HAP-1 (cell line): ENCODE measurements around the gene IRAG1.
"Not testable (repeated sequence)": the region's sequence is repeated elsewhere in the genome, so short reads cannot be mapped to it uniquely, and the experiment has no call there.

Source experiments
- DNase-seq, 2 experiments: peaks; one replicate each; pipeline ENCODE4 v3.0.0-alpha.2; 2016 to 2020; ENCODE audit warnings: low spot score in 2 of 2
- H3K27me3 ChIP-seq: fragments of 250-450 bp; sonication (Bioruptor Pico); 2 replicates; pipeline ENCODE4 v1.5.1; 2020; ENCODE audit warnings: low read depth, mild to moderate bottlenecking, moderate library complexity
- H3K36me3 ChIP-seq: fragments of 250-450 bp; sonication (Bioruptor Pico); replicated peaks from 2 replicates; pipeline ENCODE4 v1.5.1; 2020; ENCODE audit warnings: mild to moderate bottlenecking
- H3K4me1 ChIP-seq: fragments of 250-450 bp; sonication (Bioruptor Pico); 2 replicates; pipeline ENCODE4 v1.5.1; 2020; ENCODE audit warnings: mild to moderate bottlenecking
- H3K4me3 ChIP-seq: fragments of 250-450 bp; sonication (Bioruptor Pico); 2 replicates; pipeline ENCODE4 v1.5.1; 2020; ENCODE audit warnings: mild to moderate bottlenecking, moderate library complexity
- H3K9me3 ChIP-seq: fragments of 250-450 bp; sonication (Bioruptor Pico); 2 replicates; pipeline ENCODE4 v1.5.1; 2020; ENCODE audit warnings: mild to moderate bottlenecking, moderate library complexity
- in situ Hi-C: fragments of 300-500 bp; cut with MboI; formaldehyde crosslinking; loops from 3 replicates; pipeline ENCODE4 v1.14.3; 2020; ENCODE audit warnings: low sequenced_read_pairs, inconsistent platforms, mixed read lengths

IRAG1 gene

DNA sequence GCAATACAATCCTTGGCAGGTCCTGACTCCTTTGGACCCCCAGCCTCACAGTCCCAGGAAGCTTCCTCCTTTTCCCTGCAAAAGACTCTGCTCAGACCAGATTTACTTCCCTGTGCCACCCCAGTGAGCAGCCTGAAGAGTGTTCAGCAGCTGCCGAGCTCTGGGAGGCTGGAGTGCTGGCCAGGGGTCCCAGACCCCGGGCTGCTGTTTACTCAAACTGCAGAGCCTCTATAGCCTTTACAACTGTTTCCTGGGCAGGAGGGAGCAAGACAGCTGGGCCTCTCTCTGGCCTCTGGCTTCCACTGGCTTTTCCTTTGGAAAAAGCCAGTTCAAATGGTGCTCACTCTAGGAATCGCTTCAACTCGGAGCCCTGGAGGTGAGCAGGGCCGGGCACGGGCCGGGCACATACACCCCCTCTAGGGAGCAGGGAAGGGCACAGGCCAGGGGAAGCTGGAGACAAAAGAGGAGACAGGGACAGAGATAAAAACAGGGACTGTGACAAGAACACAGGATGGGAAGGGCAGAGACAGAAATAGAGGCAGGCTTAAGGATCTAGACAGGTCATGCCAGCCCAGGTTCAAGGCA lies 932 bp downstream of the IRAG1 start:
- no peaks in the 10 kb centered on the region for H3K36me3 ChIP-seq
- H3K4me1 ChIP-seq: no peaks in the 10 kb centered on the region
- no peak overlapping the region for H3K4me3 ChIP-seq
- in situ Hi-C loops: no loop called here
- H3K27me3 ChIP-seq: peaks cover 5% of the 10 kb centered on the region; the same call in 1 of the 2 replicates
- no peaks in the 10 kb centered on the region for H3K9me3 ChIP-seq
- no peak for DNase-seq

DNA sequence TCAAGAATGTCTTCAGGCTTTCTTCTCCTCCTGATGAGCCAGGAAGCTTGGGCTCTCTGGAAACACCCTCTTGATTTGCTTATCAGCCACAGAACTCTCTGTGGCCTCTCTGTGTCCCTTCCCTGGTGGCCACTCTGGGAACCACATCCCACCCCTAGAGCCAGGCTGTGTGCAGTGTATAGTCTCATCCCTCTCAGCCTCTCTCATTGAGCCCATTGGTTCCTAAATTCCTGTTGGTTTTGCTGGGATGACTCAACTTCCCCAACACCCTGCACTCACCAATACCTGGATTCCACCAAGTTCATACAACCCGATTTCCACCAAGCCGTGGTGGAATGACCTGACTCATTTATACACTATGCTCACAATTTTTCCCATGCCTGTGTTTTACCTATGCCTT lies 5.2 kb downstream of the IRAG1 start:
- Histone ChIP-seq H3K4me1 (no peaks in the 10 kb centered on the region), H3K36me3 (no peaks in the 10 kb centered on the region), H3K4me3 (no peak overlapping the region), H3K27me3 (peaks cover 9% of the 10 kb centered on the region; the same call in 1 of the 2 replicates), H3K9me3 (no peaks in the 10 kb centered on the region)
- DNase-seq: no peak
- in situ Hi-C loops: no loop called here

DNA sequence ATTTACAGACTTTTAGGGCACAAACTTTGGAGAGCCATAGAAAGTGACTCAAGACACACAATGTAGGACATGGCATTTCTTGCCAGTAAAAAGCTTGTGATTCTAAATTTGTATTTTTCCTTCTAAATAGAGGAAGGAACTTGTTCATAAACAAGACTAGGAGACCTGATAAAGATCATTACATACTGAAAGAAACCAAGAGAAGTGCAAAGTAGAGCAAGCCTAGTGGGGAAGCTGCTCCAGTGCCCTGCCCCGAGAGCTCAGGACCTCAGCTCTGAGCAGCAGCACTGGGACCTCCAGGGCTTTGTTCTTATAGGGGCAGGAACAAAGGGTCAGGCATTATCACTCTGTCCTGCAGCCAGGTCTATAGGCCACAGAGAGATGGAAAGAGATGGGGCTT lies 7.2 kb downstream of the IRAG1 start:
- no peaks in the 10 kb centered on the region for H3K36me3 ChIP-seq
- in situ Hi-C loops: no loop called here
- no peak for DNase-seq
- no peaks in the 10 kb centered on the region for H3K9me3 ChIP-seq
- no peaks in the 10 kb centered on the region for H3K4me1 ChIP-seq
- no peak overlapping the region for H3K4me3 ChIP-seq
- peaks cover 9% of the 10 kb centered on the region; the same call in 1 of the 2 replicates for H3K27me3 ChIP-seq

DNA sequence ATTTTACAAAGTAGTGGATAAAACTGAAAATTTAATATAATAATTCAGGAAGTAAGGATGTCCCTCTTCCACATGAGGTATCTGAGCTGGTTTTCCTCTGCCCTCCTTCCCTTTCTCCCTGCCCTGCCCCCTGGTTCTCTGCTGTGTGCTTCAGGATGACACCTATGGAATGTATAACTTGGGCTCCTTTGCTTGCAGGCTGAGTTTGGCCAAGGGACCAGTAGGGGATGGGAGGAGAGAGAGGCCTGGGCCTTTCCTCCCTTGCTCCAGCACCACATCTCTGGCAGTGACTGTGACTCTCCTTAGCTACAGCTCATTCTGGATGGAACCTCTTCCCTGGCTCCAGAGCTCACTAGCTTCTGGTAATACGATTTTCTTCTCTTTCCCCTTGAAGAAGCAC lies 10.1 kb downstream of the IRAG1 start:
- Histone ChIP-seq H3K27me3 (peaks cover 7% of the 10 kb centered on the region; the same call in 1 of the 2 replicates), H3K36me3 (no peaks in the 10 kb centered on the region), H3K9me3 (no peaks in the 10 kb centered on the region; the same call in 1 of the 2 replicates), H3K4me1 (no peaks in the 10 kb centered on the region), H3K4me3 (no peak overlapping the region)
- in situ Hi-C loops: no loop called here
- DNase-seq: no peak

DNA sequence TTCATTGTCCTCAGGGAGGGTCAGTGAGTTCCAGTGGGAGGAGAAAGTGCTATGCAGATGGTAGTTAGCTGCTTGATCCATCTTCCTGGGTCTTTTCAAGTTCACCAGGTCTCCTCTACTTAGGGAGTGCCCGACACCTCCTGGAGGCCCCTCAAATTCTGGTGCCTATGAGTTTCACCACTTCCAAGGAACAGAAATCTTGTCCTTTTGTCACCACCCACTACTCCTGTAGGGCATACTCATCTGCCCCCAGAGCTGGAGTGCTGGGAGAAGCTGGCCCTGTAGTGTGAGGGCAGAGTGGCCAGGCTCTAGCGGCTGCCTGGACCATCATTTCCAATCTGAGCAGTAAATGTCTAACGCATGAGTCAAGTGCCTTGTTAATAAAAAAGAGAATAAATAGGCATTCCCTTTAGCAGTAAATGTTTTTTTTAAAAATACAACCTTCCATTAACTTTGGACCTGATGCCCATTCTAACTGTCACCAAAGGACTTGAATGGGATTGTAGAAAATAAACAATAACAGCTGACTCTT lies 12.5 kb downstream of the IRAG1 start:
- no peak for DNase-seq
- H3K4me1 ChIP-seq: no peaks in the 10 kb centered on the region
- H3K9me3 ChIP-seq: no peaks in the 10 kb centered on the region; the same call in 1 of the 2 replicates
- in situ Hi-C loops: no loop called here
- H3K4me3 ChIP-seq: no peak overlapping the region
- no peaks in the 10 kb centered on the region for H3K27me3 ChIP-seq
- no peaks in the 10 kb centered on the region for H3K36me3 ChIP-seq

DNA sequence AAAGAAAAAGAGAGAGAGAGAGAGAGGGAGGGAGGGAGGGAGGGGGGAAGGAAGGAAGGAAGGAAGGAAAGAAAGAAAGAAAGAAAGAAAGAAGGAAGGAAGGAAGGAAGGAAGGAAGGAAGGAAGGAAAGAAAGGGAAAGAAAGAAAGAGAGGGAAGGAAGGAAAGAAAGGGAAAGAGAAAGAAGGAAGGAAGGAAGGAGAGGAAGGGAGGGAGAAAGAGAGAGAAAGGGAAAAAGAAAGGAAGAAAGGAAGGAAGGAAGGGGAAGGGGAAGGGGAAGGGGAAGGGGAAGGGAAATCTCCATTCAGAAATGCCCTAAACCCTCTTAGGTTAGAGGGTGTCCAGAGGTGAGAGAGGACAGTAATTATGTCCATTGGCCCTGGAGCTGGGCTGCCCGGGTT lies 13.3 kb downstream of the IRAG1 start:
- DNase-seq, H3K9me3 ChIP-seq, H3K4me1 ChIP-seq, in situ Hi-C loops, H3K4me3 ChIP-seq, H3K36me3 ChIP-seq, H3K27me3 ChIP-seq: not testable (repeated sequence)

DNA sequence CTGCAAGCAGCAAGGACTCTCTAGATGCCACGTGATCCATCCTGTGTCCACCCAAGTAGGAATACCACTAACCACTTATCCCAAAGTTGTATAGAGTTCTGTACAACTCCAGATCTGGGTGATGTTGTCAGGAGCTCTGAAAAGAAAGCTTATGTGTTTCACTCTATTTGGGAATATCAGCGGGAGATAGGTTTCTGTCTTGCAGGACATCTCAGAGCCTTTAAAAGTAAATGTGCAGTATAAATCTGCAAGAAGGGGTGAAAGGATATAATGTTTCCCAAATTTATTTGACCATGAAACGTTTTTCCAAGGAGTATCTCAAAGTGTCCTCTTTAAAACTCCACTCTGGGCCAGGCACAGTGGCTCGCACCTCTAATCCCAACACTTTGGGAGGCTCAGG lies 13.9 kb downstream of the IRAG1 start:
- Histone ChIP-seq H3K4me1 (no peaks in the 10 kb centered on the region), H3K9me3 (no peaks in the 10 kb centered on the region; the same call in 1 of the 2 replicates), H3K4me3 (no peak overlapping the region), H3K36me3 (no peaks in the 10 kb centered on the region), H3K27me3 (peaks cover 6% of the 10 kb centered on the region; the same call in 1 of the 2 replicates)
- in situ Hi-C loops: no loop called here
- DNase-seq: no peak

DNA sequence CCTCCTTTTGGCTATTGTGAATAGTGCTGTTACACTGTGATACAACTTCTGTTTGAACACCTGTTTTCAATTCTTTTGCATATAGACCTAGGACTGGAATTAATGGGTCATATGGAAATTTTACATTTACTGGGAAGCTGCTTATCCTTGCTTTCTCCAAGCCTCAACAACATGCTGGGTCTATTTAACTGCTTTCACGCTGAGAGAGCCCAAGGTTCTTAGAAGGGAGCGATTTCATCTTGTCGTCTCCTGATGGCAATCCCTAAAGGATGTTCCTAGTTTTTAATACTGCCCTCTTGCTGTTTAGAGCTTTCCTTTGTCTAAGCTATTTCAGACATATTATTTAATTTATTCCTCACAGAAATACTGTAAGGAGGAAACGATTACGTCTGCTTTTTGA lies 15.5 kb downstream of the IRAG1 start:
- in situ Hi-C loops: no loop called here
- no peaks in the 10 kb centered on the region for H3K4me1 ChIP-seq

DNA sequence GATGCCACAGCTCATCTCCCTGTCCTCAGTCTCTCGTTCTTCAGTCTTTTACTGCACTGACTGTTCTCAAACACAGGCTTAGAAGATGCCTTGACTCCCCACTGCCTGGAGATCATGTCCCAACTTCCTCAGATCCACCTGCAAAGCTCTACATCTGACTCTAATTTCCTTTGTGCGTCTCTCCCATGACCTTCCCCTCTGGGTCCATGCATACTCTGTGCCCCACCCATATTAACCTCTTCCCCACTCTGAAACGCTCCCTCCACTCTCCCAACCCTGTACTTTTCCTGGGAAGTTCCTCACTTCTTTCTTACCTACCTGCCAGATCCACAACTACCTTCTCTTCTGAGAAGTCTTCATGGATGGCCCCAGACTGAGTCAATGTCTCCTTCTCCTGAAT lies 16.6 kb downstream of the IRAG1 start:
- Histone ChIP-seq H3K36me3 (no peaks in the 10 kb centered on the region), H3K4me1 (no peaks in the 10 kb centered on the region), H3K4me3 (no peak overlapping the region), H3K27me3 (peaks cover 17% of the 10 kb centered on the region), H3K9me3 (no peaks in the 10 kb centered on the region; the same call in 1 of the 2 replicates)
- in situ Hi-C loops: no loop called here
- no peak for DNase-seq

More for the DNA sequence above, 15.5 kb downstream of the IRAG1 start:
- peaks cover 14% of the 10 kb centered on the region for H3K27me3 ChIP-seq
- H3K36me3 ChIP-seq: no peaks in the 10 kb centered on the region
- no peak overlapping the region for H3K4me3 ChIP-seq
- no peaks in the 10 kb centered on the region; the same call in 1 of the 2 replicates for H3K9me3 ChIP-seq
- peak in 1 of 2 experiments; percentile 79 for DNase-seq

DNA sequence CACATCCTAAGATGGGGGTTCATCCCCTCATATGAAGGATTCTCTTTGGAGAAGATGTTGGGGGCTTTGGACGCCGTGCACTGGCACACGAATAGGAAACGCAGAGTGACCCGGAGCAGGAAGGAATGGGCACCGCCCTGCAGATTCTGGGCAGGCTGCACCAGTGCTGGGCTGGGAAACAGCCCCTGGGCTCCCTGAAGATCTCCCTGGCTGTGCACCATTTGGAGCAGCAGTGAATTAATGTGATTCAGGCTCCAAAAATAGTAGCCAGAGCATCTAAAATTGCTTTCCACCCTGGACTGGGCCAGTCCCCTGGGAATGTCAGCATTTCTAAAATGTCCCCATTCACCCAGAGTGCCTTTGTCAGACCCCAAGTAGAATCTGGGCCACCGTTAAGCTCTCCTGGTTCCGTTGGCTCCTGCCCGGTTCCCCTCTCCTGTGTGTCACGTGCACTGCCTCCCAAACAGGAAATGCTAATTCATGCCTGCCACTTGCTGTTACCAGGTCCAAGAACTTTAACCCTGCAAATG lies 18.6 kb downstream of the IRAG1 start:
- H3K36me3 ChIP-seq: no peaks in the 10 kb centered on the region
- no peaks in the 10 kb centered on the region for H3K4me1 ChIP-seq
- H3K4me3 ChIP-seq: no peak overlapping the region
- no peak for DNase-seq
- in situ Hi-C loops: no loop called here
- H3K27me3 ChIP-seq: peaks cover 17% of the 10 kb centered on the region
- no peaks in the 10 kb centered on the region; the same call in 1 of the 2 replicates for H3K9me3 ChIP-seq

DNA sequence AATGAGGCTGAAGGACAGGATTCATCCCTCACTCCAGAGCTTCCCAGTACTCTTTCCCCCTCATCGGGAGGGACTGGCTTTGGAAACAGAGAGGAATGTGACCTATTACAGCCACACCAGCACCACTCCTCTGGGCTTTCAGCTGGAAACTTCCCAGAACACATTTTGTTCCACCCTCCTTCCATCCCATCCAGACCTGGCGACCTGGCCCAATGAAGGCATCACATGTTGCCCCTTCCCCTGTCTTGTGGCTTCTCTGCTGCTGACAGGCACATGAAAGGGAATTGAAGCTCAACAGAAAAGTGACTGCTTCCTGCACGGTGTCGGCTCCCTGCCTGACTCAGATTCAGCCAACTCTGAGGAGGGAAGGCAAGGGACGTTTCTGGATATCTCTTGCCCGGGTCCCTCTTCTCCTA lies 19.1 kb downstream of the IRAG1 start:
- Histone ChIP-seq H3K36me3 (no peaks in the 10 kb centered on the region), H3K27me3 (peaks cover 17% of the 10 kb centered on the region), H3K9me3 (no peaks in the 10 kb centered on the region; the same call in 1 of the 2 replicates), H3K4me1 (no peaks in the 10 kb centered on the region), H3K4me3 (no peak overlapping the region)
- DNase-seq: no peak
- in situ Hi-C loops: no loop called here

DNA sequence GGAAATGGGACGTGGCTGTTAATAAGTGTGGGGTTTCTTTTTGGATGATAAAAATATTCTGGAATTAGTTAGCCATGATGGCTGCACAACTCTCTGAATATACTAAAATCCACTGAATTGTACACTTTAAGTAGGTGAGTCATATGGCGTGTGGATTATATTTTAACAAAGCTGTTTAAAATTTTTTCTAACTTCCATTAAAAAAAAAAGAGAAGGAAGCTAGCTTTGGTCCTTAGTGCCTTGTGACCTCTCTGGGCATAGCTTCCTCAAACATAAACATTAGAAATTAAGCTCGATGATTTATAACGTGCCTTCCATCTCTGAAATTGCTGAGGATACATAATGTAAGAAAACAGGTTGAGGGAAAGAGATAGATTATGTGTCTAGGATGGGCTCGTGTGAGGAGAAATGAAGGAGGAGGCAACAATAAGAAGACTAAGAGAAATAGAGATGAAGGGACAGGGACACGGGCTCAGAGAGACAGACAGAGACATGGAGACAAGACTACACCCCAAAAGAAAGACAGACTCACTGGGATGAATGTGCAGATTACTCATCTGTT lies 20.0 kb downstream of the IRAG1 start:
- no peak for DNase-seq
- in situ Hi-C loops: no loop called here
- Histone ChIP-seq H3K27me3 (peaks cover 17% of the 10 kb centered on the region), H3K4me3 (no peak overlapping the region), H3K9me3 (no peaks in the 10 kb centered on the region), H3K36me3 (no peaks in the 10 kb centered on the region), H3K4me1 (no peaks in the 10 kb centered on the region)

DNA sequence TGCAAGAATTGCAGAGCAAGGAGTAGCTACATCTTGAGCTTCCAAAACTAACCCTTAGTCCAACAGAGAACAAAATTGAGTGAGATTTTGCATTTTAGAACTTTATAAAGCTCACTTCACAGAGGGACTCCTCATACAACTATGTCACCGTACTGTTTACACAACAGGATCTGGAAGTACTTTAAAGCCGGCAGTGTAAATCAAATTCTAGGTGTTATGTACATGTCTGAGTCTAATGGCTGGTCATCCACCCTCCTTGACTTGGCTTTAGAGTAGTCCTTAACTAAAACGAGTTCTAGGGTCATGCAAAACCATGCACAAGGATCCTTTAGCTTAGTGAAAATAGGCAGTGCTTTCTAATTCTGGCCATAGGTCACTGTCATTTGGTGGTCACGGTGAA lies 23.5 kb downstream of the IRAG1 start:
- Histone ChIP-seq H3K4me3 (no peak overlapping the region), H3K9me3 (no peaks in the 10 kb centered on the region), H3K4me1 (no peaks in the 10 kb centered on the region), H3K36me3 (no peaks in the 10 kb centered on the region), H3K27me3 (peaks cover 14% of the 10 kb centered on the region)
- no peak for DNase-seq
- in situ Hi-C loops: no loop called here

DNA sequence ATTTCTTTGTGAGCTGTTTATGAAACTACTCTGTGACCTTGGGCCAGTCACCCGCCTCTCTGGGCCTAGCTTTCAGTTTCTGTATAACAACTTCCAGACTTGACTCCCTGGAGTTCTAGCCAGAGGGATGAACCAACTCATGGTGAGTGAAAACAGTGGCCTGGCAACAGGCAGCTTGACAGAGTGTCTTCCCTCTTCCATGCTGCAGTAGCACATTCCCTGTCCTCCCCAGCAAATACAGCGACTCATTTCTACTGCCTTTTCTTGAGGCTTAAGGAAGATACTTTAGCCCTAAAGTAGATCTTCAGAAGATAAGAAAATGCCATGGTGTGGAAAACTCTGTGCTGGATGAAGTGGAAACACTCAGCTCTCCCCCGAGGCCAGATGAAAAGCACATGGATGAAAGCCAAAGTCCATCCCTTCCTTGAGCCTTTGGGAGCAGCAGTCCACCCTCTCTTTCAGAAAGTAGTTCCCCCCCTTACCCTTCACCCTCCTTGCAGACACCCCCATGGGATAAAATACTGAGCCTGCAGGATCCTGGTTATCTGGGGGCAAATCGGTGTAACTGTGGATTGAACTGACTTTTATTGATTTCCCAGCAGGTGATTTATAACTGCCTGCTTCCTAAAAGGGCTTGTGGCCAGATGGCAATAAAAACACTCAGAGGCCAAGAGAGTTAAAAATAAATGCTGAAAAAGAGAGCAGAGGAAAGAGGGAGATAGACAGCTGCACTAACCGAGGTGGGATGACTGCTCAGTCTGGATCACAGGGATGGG lies 24.1 kb downstream of the IRAG1 start:
- Histone ChIP-seq H3K4me3 (no peak overlapping the region), H3K9me3 (no peaks in the 10 kb centered on the region), H3K4me1 (no peaks in the 10 kb centered on the region), H3K36me3 (no peaks in the 10 kb centered on the region), H3K27me3 (peaks cover 11% of the 10 kb centered on the region)
- in situ Hi-C loops: no loop called here
- DNase-seq: no peak
